NCI-H526 (cell line): Measurements from ENCODE around the gene DNAAF3.
A peak's percentile ranks its signal among the peaks of the same experiment; 100 is the strongest.

Source experiments
- DNase-seq, 2 experiments: peaks; one replicate each; lab custom pipeline; 2025; lab: John Stamatoyannopoulos, UW

The DNAAF3 gene

GRCh38 chr19:55116232-55116858 lies 50.1 kb downstream of the DNAAF3 start:
- DNase-seq, result peak in 1 of 2 experiments; percentile 63

- no peak for DNase-seq
These were observed 50.9 kb downstream of the DNAAF3 start for GRCh38 chr19:55115446-55116065.

GRCh38 chr19:55114566-55115145 lies 51.8 kb downstream of the DNAAF3 start:
- DNase-seq, result no peak

- peak in 1 of 2 experiments; percentile 50 for DNase-seq
These were observed 52.8 kb downstream of the DNAAF3 start for GRCh38 chr19:55113570-55114039.

- DNase-seq, result no peak
These were observed 53.4 kb downstream of the DNAAF3 start for GRCh38 chr19:55112777-55113569.

GRCh38 chr19:55112246-55112776 lies 54.1 kb downstream of the DNAAF3 start:
- no peak for DNase-seq

GRCh38 chr19:55111238-55111831 lies 55.1 kb downstream of the DNAAF3 start:
- no peak for DNase-seq

- DNase-seq, result no peak
These were observed 56.7 kb downstream of the DNAAF3 start for GRCh38 chr19:55109527-55110291.
